Left lung (tissue), 10 donors: ENCODE results near the gene SNX14. TPM values are rescaled to one million over a fixed set of nuclear protein-coding genes. Genes with fewer than 3 reads are reported as not detected.

Experiments
- ATAC-seq: fragments of 200-7000 bp; cut with Tn5 transposase; one replicate; pipeline ENCODE4 v1.9.1; 2020; ENCODE audit warnings: moderate library complexity
- DNase-seq, 4 donors: peaks; one replicate each; pipeline ENCODE4 v3.0.0-alpha.2; 2013 to 2020
- H3K27ac ChIP-seq, 2 donors: fragments of 200-600 bp; sonication (generic) in 1 of 2; one replicate each; pipeline versions ENCODE4 v1.5.0 to v1.8.0; 2020 to 2021
- H3K27me3 ChIP-seq, 2 donors: fragments of 200-600 bp; sonication (generic) in 1 of 2; one replicate each; pipeline versions ENCODE4 v1.5.0 to v1.8.0; 2020 to 2021
- H3K36me3 ChIP-seq, 2 donors: fragments of 200-600 bp; sonication (generic) in 1 of 2; one replicate each; pipeline versions ENCODE4 v1.5.0 to v1.8.0; 2020 to 2021
- H3K4me1 ChIP-seq, 2 donors: fragments of 200-600 bp; one replicate each; pipeline ENCODE4 v1.8.0; 2021
- H3K4me3 ChIP-seq, 2 donors: fragments of 200-600 bp; sonication (generic) in 1 of 2; one replicate each; pipeline versions ENCODE4 v1.5.0 to v1.8.0; 2020 to 2021; ENCODE audit warnings: mild to moderate bottlenecking in 1 of 2
- H3K9me3 ChIP-seq, 2 donors: fragments of 200-600 bp; sonication (generic) in 1 of 2; one replicate each; pipeline versions ENCODE4 v1.5.0 to v1.8.0; 2020 to 2021
- CTCF ChIP-seq, 2 donors: fragments of 200-600 bp; sonication (generic) in 1 of 2; IDR thresholded peaks; one replicate each; pipeline versions ENCODE4 v1.5.0 to v1.8.0; 2021; ENCODE audit warnings: antibody characterized with exemption in 2 of 2
- intact Hi-C, 2 donors: fragments of 100-400 bp; cut with DNase I; formaldehyde crosslinking; loops; one replicate each; pipeline versions ENCODE4 v1.11.2 to v1.14.2; 2022
- polyA plus RNA-seq, 6 donors: library from polyadenylated mRNA; unstranded; fragments of 120-200 nt; gene quantifications; one replicate each; pipeline ENCODE4 v1.2.1, GENCODE V29; 2013; ENCODE audit not compliant: insufficient read length in 6 of 6
- total RNA-seq, 2 donors: library from RNA; stranded (reverse); fragmentation: NEBNext Ultra II Directional; extraction: Animal tissue kit (Norgen Biotek cat#: 25700); gene quantifications; one replicate each; pipeline ENCODE4 v1.2.1, GENCODE V29; 2021
- donor health status: DM: no; HTN: yes; CAD: no.
- donor health status: DM: no; HTN: no; CAD: no.

Gene SNX14
- total and polyA plus RNA-seq, 8 donors: 79.9 to 150 (median 125) TPM

GRCh38 chr6:85464260-85464644, 129.4 kb downstream of the SNX14 start:
- DNase-seq (peak in 1 of 4 donors; percentile 36), ATAC-seq (peak; percentile 61)
- no peak for TF ChIP-seq CTCF (IDR thresholded peaks at IDR 0.05)
- Histone ChIP-seq H3K27ac (peak overlapping the region; percentile 35 to 48), H3K36me3 (no peaks in the 10 kb centered on the region), H3K4me1 (peaks cover 0 to 32% of the 10 kb centered on the region in 2 donors), H3K4me3 (no peak overlapping the region), H3K27me3 (no peaks in the 10 kb centered on the region), H3K9me3 (no peaks in the 10 kb centered on the region)
- intact Hi-C loops: no loop called here

GRCh38 chr6:85463621-85464259, 129.9 kb downstream of the SNX14 start:
- H3K4me1 ChIP-seq: peaks cover 0 to 32% of the 10 kb centered on the region in 2 donors
- no peak overlapping the region for H3K4me3 ChIP-seq
- DNase-seq (no peak), ATAC-seq (no peak)
- H3K9me3 ChIP-seq: no peaks in the 10 kb centered on the region
- H3K36me3 ChIP-seq: no peaks in the 10 kb centered on the region
- intact Hi-C loops: no loop called here
- peak overlapping the region in 1 of 2 donors; percentile 35 for H3K27ac ChIP-seq
- H3K27me3 ChIP-seq: no peaks in the 10 kb centered on the region
- TF ChIP-seq CTCF (IDR thresholded peaks at IDR 0.05): no peak

GRCh38 chr6:85462673-85463072, 131.0 kb downstream of the SNX14 start:
- Histone ChIP-seq H3K4me3 (no peak overlapping the region), H3K27me3 (no peaks in the 10 kb centered on the region), H3K27ac (no peak overlapping the region), H3K4me1 (peaks cover 0 to 32% of the 10 kb centered on the region in 2 donors), H3K9me3 (no peaks in the 10 kb centered on the region), H3K36me3 (no peaks in the 10 kb centered on the region)
- ATAC-seq: no peak
- TF ChIP-seq CTCF (IDR thresholded peaks at IDR 0.05): no peak
- intact Hi-C loops: no loop called here
- DNase-seq: no peak

GRCh38 chr6:85461798-85462170, 131.9 kb downstream of the SNX14 start:
- no peaks in the 10 kb centered on the region for H3K27me3 ChIP-seq
- H3K9me3 ChIP-seq: no peaks in the 10 kb centered on the region
- H3K27ac ChIP-seq: peak overlapping the region in 1 of 2 donors; percentile 26
- H3K4me3 ChIP-seq: no peak overlapping the region
- TF ChIP-seq CTCF (IDR thresholded peaks at IDR 0.05): no peak
- no peak for DNase-seq
- H3K4me1 ChIP-seq: peaks cover 0 to 32% of the 10 kb centered on the region in 2 donors
- intact Hi-C loops: no loop called here
- H3K36me3 ChIP-seq: no peaks in the 10 kb centered on the region
- no peak for ATAC-seq

GRCh38 chr6:85460921-85461797, 132.5 kb downstream of the SNX14 start:
- no peak overlapping the region for H3K4me3 ChIP-seq
- no peak for TF ChIP-seq CTCF (IDR thresholded peaks at IDR 0.05)
- peak overlapping the region in 1 of 2 donors; percentile 26 for H3K27ac ChIP-seq
- intact Hi-C loops: no loop called here
- H3K9me3 ChIP-seq: no peaks in the 10 kb centered on the region
- no peaks in the 10 kb centered on the region for H3K27me3 ChIP-seq
- no peak for ATAC-seq
- H3K36me3 ChIP-seq: no peaks in the 10 kb centered on the region
- no peak for DNase-seq
- H3K4me1 ChIP-seq: peaks cover 0 to 32% of the 10 kb centered on the region in 2 donors
